Nephron progenitor cell (in vitro differentiated cells): ENCODE data around the gene CARMIL1.

Experiments
- DNase-seq: peaks from one replicate; pipeline ENCODE4 v3.0.0; 2021
- H3K27ac Mint-ChIP-seq: 2 replicates; pipeline ENCODE4 v1.8.0; 2021; ENCODE audit warnings: mild to moderate bottlenecking, moderate library complexity, mixed read lengths
- H3K27me3 Mint-ChIP-seq: 2 replicates; pipeline ENCODE4 v1.8.0; 2021; ENCODE audit warnings: mild to moderate bottlenecking, low read depth, mixed read lengths; ENCODE audit not compliant: poor library complexity
- H3K36me3 Mint-ChIP-seq: 2 replicates; pipeline ENCODE4 v1.8.0; 2021; ENCODE audit warnings: low read depth, mixed read lengths
- H3K4me1 Mint-ChIP-seq: 2 replicates; pipeline ENCODE4 v1.8.0; 2021; ENCODE audit warnings: mixed read lengths
- H3K4me3 Mint-ChIP-seq: 2 replicates; pipeline ENCODE4 v1.8.0; 2021; ENCODE audit warnings: mild to moderate bottlenecking, moderate library complexity, mixed read lengths
- H3K9me3 Mint-ChIP-seq: 2 replicates; pipeline ENCODE4 v1.8.0; 2021; ENCODE audit warnings: mild to moderate bottlenecking, moderate library complexity, mixed read lengths
- TF ChIP-seq, protein P1 (sequence below): fragments of 200-600 bp; sonication (generic); IDR thresholded peaks from 2 replicates; pipeline ENCODE4 v1.5.0; 2021; ENCODE audit warnings: antibody characterized with exemption

The CARMIL1 gene

DNA sequence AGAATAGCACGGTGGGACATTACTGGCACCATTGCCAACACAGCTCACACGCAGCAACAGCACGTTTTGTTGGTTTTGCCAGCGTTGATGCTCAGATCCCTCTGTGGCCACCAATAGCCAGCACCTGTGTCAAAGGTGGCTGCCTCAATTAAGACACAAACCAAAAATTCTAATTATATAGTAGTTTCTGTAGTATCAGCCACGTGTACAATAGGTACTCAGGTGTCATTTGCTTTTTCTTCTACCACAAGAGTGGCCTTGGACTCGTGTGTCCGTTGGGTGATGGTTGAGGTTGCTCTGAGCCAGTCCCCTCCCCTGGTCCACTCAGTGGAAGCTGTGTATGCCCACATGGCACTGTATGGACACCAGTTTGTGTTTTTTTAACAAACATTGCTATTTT is 105.1 kb downstream of the CARMIL1 start:
- Mint-ChIP-seq H3K4me1 (peaks cover 5% of the 10 kb centered on the region), H3K4me3 (no peak overlapping the region), H3K27me3 (no peaks in the 10 kb centered on the region), H3K36me3 (no peaks in the 10 kb centered on the region), H3K9me3 (peaks cover 5% of the 10 kb centered on the region), H3K27ac (no peak overlapping the region)
- TF ChIP-seq, protein P1, sequence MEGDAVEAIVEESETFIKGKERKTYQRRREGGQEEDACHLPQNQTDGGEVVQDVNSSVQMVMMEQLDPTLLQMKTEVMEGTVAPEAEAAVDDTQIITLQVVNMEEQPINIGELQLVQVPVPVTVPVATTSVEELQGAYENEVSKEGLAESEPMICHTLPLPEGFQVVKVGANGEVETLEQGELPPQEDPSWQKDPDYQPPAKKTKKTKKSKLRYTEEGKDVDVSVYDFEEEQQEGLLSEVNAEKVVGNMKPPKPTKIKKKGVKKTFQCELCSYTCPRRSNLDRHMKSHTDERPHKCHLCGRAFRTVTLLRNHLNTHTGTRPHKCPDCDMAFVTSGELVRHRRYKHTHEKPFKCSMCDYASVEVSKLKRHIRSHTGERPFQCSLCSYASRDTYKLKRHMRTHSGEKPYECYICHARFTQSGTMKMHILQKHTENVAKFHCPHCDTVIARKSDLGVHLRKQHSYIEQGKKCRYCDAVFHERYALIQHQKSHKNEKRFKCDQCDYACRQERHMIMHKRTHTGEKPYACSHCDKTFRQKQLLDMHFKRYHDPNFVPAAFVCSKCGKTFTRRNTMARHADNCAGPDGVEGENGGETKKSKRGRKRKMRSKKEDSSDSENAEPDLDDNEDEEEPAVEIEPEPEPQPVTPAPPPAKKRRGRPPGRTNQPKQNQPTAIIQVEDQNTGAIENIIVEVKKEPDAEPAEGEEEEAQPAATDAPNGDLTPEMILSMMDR = no peak
- DNase-seq = no peak

GRCh38 chr6:25384967-25385366 is 105.8 kb downstream of the CARMIL1 start:
- H3K27ac Mint-ChIP-seq = no peak overlapping the region

GRCh38 chr6:25387483-25387882 is 108.3 kb downstream of the CARMIL1 start:
- TF ChIP-seq, protein P1 = no peak
- Mint-ChIP-seq H3K4me3 (no peak overlapping the region), H3K27ac (no peak overlapping the region), H3K27me3 (no peaks in the 10 kb centered on the region), H3K9me3 (peaks cover under 1% of the 10 kb centered on the region), H3K4me1 (peaks cover 5% of the 10 kb centered on the region), H3K36me3 (no peaks in the 10 kb centered on the region)
- DNase-seq = no peak

More at GRCh38 chr6:25384967-25385366, 105.8 kb downstream of the CARMIL1 start:
- Mint-ChIP-seq H3K36me3 (no peaks in the 10 kb centered on the region), H3K9me3 (peaks cover 5% of the 10 kb centered on the region), H3K4me1 (peaks cover 5% of the 10 kb centered on the region), H3K4me3 (no peak overlapping the region), H3K27me3 (no peaks in the 10 kb centered on the region)
- TF ChIP-seq, protein P1 = no peak
- no peak for DNase-seq

DNA sequence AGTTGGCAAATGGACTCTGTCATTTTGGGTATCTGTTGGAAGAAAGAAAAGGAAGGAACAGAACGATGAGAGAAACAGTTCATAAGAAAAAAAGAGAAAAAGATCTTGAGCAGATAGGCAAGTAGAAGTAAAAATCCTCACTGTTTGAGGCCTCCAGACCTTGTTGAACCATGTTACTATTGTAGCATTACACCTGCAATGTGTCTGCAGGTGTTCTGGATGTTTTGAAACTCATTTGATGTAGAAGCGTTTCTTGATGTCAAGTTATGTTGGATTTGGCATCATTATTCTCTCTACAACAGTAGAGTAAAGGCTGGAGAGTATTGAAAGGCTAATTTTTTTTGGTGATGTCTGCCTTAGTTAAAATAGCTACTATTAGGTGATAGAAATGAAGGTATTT is 108.7 kb downstream of the CARMIL1 start:
- H3K4me3 Mint-ChIP-seq = no peak overlapping the region
- H3K4me1 Mint-ChIP-seq = peaks cover 5% of the 10 kb centered on the region
- H3K36me3 Mint-ChIP-seq = no peaks in the 10 kb centered on the region
- no peaks in the 10 kb centered on the region for H3K27me3 Mint-ChIP-seq
- no peaks in the 10 kb centered on the region for H3K9me3 Mint-ChIP-seq
- TF ChIP-seq, protein P1 = no peak
- DNase-seq = no peak
- no peak overlapping the region for H3K27ac Mint-ChIP-seq

- Mint-ChIP-seq H3K36me3 (no peaks in the 10 kb centered on the region), H3K4me1 (peaks cover 5% of the 10 kb centered on the region)
These were observed 109.6 kb downstream of the CARMIL1 start for GRCh38 chr6:25388776-25389175.

DNA sequence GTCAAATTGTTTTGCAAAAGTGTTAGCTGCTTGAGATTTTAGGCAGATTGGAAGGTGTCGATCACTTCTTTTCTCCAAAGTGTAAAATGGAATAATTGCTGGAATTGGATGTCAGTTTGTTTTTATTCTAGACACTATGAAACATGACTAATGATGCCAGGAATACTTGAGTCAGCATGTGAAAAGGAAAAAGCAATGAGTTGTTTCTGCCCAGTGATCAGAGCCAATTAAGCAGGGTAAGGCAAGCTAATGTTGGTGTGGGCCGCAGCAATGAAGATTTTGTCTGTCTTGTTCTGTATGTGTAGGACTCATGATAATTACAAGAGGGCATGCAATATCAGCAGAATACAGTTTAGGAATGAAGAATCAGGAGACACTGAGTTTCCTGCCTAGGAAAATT is 110.3 kb downstream of the CARMIL1 start:
- Mint-ChIP-seq H3K27me3 (no peaks in the 10 kb centered on the region), H3K9me3 (no peaks in the 10 kb centered on the region), H3K36me3 (no peaks in the 10 kb centered on the region), H3K4me3 (no peak overlapping the region), H3K27ac (no peak overlapping the region), H3K4me1 (peaks cover 5% of the 10 kb centered on the region)
- no peak for DNase-seq
- TF ChIP-seq, protein P1 = no peak

More at GRCh38 chr6:25388776-25389175, 109.6 kb downstream of the CARMIL1 start:
- no peak for DNase-seq
- no peak overlapping the region for H3K27ac Mint-ChIP-seq
- TF ChIP-seq, protein P1 = no peak
- H3K4me3 Mint-ChIP-seq = no peak overlapping the region
- H3K9me3 Mint-ChIP-seq = no peaks in the 10 kb centered on the region
- no peaks in the 10 kb centered on the region for H3K27me3 Mint-ChIP-seq
